Lower leg skin (tissue), 4 donors: ENCODE results near the gene PTPRQ. TPM values are rescaled to one million over a fixed set of nuclear protein-coding genes. Genes with fewer than 3 reads are reported as not detected.
"Not testable (repeated sequence)": the region's sequence is repeated elsewhere in the genome, so short reads cannot be mapped to it uniquely, and the experiment has no call there.

ENCODE experiments used
- DNase-seq, 2 donors: peaks; one replicate each; pipeline ENCODE4 v3.0.0-alpha.2; 2019; ENCODE audit warnings: low spot score in 2 of 2
- H3K4me3 ChIP-seq: fragments of 200-600 bp; sonication (generic); 2 replicates; pipeline ENCODE4 v1.5.1; 2017; ENCODE audit warnings: mild to moderate bottlenecking, low read depth; ENCODE audit not compliant: poor library complexity, severe bottlenecking
- CTCF ChIP-seq, 3 donors: fragments of 450-650 bp; IDR thresholded peaks; one replicate each; pipeline ENCODE4 v1.5.1; 2016; ENCODE audit warnings: antibody characterized with exemption in 3 of 3, mild to moderate bottlenecking in 3 of 3, moderate library complexity in 2 of 3
- POLR2A ChIP-seq, 2 donors: fragments of 450-650 bp; IDR thresholded peaks; one replicate each; pipeline ENCODE4 v1.6.1; 2016 to 2017; ENCODE audit warnings: antibody characterized with exemption in 2 of 2, mild to moderate bottlenecking in 1 of 2, moderate library complexity in 1 of 2
- WGBS, 2 donors: methylation state at CpG; one replicate each; pipeline ENCODE4 v1.1.5; 2018; 5-methylcytosine and 5-hydroxymethylcytosine counted together
- intact Hi-C: fragments of 100-400 bp; cut with DNase I; formaldehyde crosslinking; loops from one replicate; pipeline ENCODE4 v1.15.0; 2023; ENCODE audit warnings: low total_unique reads
- total RNA-seq, 4 donors: library from RNA; depleted of rRNA; stranded (reverse); fragments of >200 nt; gene quantifications; one replicate each; pipeline ENCODE4 v1.1.0, GENCODE V29; 2016

Gene PTPRQ
- total RNA-seq, 4 donors from 2014 or later: 0.03 to 0.47 (median 0.08) TPM; not detected in 1

- no peak for DNase-seq
- no peak for TF ChIP-seq CTCF (IDR thresholded peaks at IDR 0.05)
- no peak for TF ChIP-seq POLR2A (IDR thresholded peaks at IDR 0.05)
- H3K4me3 ChIP-seq: no peak overlapping the region
- intact Hi-C loops: no loop called here
Observed at GRCh38 chr12:80662586-80662985, 218.6 kb downstream of the PTPRQ start.

DNA sequence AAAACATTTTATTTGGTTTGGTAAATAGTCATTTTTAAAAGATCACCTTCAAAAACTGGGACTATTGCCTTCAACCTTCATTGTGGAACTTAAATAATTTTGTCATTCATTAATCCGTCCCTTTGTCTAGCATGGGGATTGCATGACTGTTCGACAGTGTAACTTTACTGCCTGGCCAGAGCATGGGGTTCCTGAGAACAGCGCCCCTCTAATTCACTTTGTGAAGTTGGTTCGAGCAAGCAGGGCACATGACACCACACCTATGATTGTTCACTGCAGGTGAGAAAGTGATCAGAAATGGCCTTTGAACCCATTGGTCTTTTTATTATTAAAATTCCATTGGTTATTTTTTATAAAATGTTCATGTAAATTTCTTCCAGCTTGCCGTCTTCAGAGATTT, 226.2 kb downstream of the PTPRQ start:
- intact Hi-C loops: no loop called here
- DNase-seq: no peak
- WGBS, 2 donors: 69 to 75% methylated on average over 5 of the region's 5 CpGs
- no peak overlapping the region for H3K4me3 ChIP-seq
- TF ChIP-seq CTCF (IDR thresholded peaks at IDR 0.05) (no peak), POLR2A (IDR thresholded peaks at IDR 0.05) (no peak)

DNA sequence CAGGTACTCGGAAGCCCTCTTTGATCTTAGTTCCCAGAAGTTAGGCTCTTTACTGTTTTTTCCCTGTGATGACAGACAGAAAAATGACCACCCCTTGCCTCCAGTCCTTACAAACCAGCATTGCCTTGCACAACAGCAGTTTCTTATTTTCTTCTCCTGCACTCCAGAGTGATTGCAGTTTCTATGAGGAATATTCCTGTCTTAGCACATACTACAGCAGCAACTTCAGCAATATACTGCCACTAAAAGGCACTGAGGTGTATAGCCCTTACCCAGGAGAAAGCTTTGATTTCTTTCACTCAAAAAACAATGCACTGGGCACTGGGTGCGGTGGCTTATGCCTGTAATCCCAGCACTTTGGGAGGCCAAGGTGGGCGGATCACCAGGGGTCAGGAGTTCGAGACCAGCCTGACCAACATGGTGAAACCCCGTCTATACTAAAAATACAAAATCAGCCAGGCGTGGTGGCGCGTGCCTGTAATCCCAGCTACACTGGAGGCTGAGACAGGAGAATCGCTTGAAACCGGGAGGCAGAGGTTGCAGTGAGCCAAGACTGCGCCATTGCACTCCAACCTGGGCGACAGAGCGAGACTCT, 232.1 kb downstream of the PTPRQ start:
- DNase-seq, H3K4me3 ChIP-seq, intact Hi-C loops: not testable (repeated sequence)
- 87 to 89% methylated on average over 13 of the region's 13 CpGs for WGBS, 2 donors

DNA sequence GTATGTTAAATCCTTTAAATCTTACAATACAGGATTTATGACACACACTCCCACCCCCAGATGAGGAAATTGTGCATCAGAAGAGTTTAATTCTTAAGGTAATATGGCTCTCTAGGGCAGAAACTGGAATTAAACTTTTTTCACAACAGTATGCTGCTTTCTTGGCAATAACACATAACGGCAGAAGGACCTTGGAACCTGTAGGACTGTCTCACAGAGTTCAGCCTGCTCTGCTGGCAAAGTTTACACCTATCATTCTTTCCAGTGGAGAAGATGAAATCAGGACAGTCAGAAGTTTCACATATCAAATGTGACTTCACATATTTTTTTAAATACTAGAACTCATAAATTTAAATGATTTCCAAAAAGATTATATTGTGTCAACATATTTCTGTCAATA, 232.8 kb downstream of the PTPRQ start:
- TF ChIP-seq POLR2A (IDR thresholded peaks at IDR 0.05) (no peak), CTCF (IDR thresholded peaks at IDR 0.05) (no peak)
- intact Hi-C loops: no loop called here
- DNase-seq: no peak
- WGBS, 2 donors: 46 to 50% methylated on average over 1 of the region's 1 CpG
- H3K4me3 ChIP-seq: no peak overlapping the region

DNA sequence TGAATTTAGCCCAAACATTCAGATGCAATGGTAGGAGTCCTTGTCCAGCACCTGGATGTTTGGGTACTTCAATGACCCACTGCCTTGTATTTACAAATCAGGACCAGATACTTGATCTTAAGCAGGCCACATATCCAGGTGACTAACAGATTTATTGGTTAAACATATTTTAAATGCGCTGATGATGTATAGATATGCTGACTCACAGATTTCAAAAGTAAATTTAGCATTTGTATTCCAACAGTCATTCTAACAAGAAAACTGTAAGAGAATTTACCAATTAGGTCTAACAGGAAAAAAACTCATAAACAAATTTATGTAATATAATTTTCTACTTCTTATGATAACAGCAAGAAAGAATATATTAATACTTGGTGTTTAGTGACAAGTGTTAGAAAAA, 234.0 kb downstream of the PTPRQ start:
- DNase-seq: no peak
- WGBS, 2 donors: 90 to 93% methylated on average over 1 of the region's 1 CpG
- no peak overlapping the region for H3K4me3 ChIP-seq
- TF ChIP-seq CTCF (IDR thresholded peaks at IDR 0.05) (no peak), POLR2A (IDR thresholded peaks at IDR 0.05) (no peak)
- intact Hi-C loops: no loop called here

DNA sequence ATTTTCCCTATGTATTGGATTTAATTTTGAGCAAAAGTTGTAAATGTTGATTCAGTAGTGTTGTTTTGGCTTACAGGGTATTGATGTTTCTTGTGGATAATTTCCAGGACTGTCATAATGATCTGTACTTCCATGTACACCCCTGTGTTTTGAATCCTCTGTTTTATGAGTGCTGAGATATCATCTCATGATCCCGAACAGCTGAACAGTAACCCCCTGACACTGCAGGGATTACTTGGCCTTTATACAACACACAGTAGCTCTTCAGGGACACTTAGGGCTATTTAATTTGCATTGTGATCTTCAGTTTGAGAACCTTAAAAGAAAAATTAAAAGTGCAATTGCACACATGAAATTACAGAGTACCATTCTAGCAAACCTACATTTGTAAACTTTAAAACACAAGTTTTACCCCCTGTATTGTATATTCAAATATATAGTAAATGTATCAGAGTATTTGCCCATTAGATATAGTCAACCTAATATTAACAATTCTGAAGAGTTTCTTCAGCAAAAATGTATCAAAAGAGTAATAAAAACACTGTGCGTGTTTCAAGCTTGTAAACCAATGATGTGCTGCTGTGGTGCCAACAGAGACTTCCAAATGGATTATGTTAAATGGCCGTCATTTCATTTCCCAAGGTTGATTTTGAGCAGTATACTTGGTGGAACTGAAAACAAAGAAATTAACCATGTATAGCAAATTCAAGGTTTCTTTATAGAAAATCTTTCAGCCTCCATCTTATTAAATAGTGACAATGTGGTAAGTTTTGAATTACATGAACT, 235.5 kb downstream of the PTPRQ start:
- intact Hi-C loops: no loop called here
- TF ChIP-seq CTCF (IDR thresholded peaks at IDR 0.05) (no peak), POLR2A (IDR thresholded peaks at IDR 0.05) (no peak)
- DNase-seq: no peak
- 84 to 86% methylated on average over 3 of the region's 3 CpGs for WGBS, 2 donors
- H3K4me3 ChIP-seq: no peak overlapping the region
